ENCODE measurements around the gene THOC6.

DNA sequence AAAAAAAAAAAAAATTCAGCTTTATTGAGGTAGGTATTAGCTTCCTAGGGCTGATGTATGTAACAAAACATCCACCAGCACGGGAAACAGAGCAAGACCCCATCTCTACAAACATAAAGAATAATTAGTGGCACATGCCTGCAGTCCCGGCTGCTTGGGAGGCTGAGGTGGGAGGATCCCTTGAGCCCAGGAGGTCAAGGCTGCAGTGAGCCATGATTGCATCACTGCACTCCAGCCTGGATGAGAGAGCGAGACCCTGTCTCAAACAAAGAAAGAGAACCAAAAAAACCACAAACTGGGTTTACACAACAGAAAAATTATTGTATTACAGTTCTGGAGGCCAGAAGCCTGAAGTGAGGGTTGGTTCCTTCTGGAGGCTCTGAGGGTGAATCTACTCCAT is 18.5 kb downstream of the THOC6 start:
- TF ChIP-seq CTCF (IDR thresholded peaks at IDR 0.05), result no peak
- no peak for TF ChIP-seq EZH2 (IDR thresholded peaks at IDR 0.05; ENCODE audit: borderline replicate concordance, insufficient read depth, low read depth, low read length, poor library complexity, severe bottlenecking)

Measured in B cell (primary cell).